HUES6 (cell line): ENCODE measurements around the gene ACOXL.

Source experiments
- H3K27ac ChIP-seq: 2 replicates; pipeline ENCODE4 v1.7.0; 2013; ENCODE audit warnings: low read depth, mild to moderate bottlenecking, low read length, inconsistent platforms
- H3K27me3 ChIP-seq: 2 replicates; pipeline ENCODE4 v1.6.1; 2013; ENCODE audit warnings: low read length; ENCODE audit not compliant: control insufficient read depth, insufficient read depth
- H3K36me3 ChIP-seq: 2 replicates; pipeline ENCODE4 v1.6.1; 2013; ENCODE audit warnings: low read length; ENCODE audit not compliant: control insufficient read depth, insufficient read depth
- H3K4me1 ChIP-seq: 2 replicates; pipeline ENCODE4 v1.6.1; 2013; ENCODE audit warnings: low read length; ENCODE audit not compliant: control insufficient read depth, insufficient read depth
- H3K4me3 ChIP-seq: 2 replicates; pipeline ENCODE4 v1.5.1; 2013; ENCODE audit warnings: low read depth, low read length
- H3K9ac ChIP-seq: one replicate; pipeline ENCODE4 v1.6.1; 2013; ENCODE audit warnings: mild to moderate bottlenecking, low read length
- H3K9me3 ChIP-seq: 2 replicates; pipeline ENCODE4 v1.6.1; 2013; ENCODE audit warnings: low read depth, low read length; ENCODE audit not compliant: control insufficient read depth, insufficient read depth

The ACOXL gene

DNA sequence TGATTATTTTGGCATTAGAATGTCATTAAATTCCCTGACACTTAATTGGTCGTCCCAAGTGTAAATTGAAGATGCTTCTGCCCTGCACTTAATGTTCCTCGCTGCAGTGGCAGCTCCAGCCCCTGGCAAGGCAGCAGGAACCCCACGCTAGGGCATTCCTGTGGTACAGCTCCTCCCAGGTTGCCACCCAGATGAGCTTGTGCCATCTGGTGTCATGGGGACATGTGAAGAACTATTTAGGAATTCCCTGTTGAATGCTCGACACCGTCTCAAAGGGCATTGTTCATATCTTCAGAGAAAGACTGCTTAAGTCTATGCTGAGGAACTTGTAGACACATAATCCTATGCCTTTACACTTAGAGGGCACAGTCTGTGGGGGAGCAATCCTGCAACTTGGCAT lies 427.3 kb downstream of the ACOXL start:
- Histone ChIP-seq H3K4me1 (peaks cover 20% of the 10 kb centered on the region), H3K27ac (no peak overlapping the region)

DNA sequence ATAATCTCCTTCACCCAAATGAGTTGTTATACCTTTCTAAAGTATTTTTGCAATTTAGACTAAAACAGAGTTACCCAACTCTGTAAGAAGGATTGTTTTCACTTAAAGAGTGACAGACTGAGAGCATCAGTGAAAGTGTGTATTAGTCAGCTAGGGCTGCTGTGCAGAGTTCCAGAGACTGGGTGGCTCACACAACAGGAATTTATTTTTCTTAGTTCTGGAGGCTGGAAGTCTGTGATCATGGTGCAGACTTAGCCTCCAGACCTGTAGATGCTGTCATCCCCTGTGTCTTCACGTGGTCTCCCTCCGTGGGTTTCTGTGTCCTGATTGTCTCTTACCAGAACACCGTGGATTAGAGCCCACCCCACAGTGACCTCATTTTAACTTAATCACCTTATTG lies 428.4 kb downstream of the ACOXL start:
- H3K36me3 ChIP-seq: peaks cover 64% of the 10 kb centered on the region
- H3K27ac ChIP-seq: no peak overlapping the region
- peaks cover 20% of the 10 kb centered on the region for H3K4me1 ChIP-seq
- no peak overlapping the region for H3K4me3 ChIP-seq
- no peaks in the 10 kb centered on the region for H3K27me3 ChIP-seq
- H3K9me3 ChIP-seq: no peaks in the 10 kb centered on the region
- no peak overlapping the region for H3K9ac ChIP-seq

More for the DNA sequence above, 427.3 kb downstream of the ACOXL start:
- Histone ChIP-seq H3K4me3 (no peak overlapping the region), H3K27me3 (no peaks in the 10 kb centered on the region), H3K36me3 (peaks cover 67% of the 10 kb centered on the region), H3K9ac (no peak overlapping the region), H3K9me3 (no peaks in the 10 kb centered on the region)

DNA sequence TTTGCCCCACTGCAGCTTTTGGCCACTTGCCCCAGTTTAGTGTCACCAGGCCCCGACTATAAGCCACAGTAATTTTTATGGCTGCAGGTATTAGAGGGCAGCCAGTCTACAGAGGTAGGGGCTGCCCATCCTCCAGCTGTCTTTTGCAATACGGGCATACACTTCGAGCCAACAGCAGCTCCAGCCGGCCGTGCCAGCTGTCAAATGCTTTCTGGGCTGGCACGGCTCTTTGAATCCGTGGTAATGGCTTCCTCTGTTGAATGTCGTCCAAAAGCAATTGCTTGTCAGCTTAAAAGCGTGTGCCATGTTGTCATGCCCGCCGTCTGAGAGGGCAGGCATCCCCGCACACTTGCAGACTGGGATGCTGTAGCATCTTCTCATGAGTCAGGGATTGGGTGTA lies 429.6 kb downstream of the ACOXL start:
- H3K9me3 ChIP-seq: no peaks in the 10 kb centered on the region
- no peaks in the 10 kb centered on the region for H3K27me3 ChIP-seq
- peaks cover 20% of the 10 kb centered on the region for H3K4me1 ChIP-seq
- no peak overlapping the region for H3K27ac ChIP-seq
- peaks cover 58% of the 10 kb centered on the region for H3K36me3 ChIP-seq
- no peak overlapping the region for H3K9ac ChIP-seq
- H3K4me3 ChIP-seq: no peak overlapping the region

DNA sequence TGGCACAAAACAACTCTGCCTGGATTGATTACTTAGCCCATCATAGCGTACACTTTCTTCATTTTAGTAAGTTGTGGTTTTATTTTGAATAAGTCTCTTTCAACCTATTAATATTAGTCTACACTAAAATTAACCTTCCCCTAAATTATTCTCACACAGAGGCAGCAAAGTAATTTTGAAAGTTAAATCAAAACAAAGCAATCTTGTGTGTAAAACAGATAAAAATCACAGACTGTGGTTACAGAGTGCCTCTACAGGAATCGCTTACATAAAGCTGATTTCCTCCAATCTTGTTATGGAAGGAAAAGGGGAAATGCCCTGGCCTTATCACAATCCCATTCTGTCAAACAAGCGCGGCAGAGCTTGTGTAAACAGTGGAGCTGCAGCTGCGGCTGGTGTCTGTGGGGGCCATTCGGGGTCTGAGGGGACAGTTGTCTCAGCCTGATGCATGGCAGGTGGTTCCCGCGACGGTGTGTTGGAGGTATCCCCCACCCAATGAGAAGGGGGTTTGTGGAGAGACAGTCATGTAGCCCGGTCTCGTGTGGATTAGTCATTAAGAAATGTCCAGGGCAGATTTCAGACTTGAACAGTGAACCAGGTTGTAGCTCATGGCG lies 430.5 kb downstream of the ACOXL start:
- Histone ChIP-seq H3K4me3 (no peak overlapping the region), H3K27ac (no peak overlapping the region), H3K9ac (no peak overlapping the region), H3K4me1 (peaks cover 28% of the 10 kb centered on the region), H3K9me3 (no peaks in the 10 kb centered on the region), H3K27me3 (no peaks in the 10 kb centered on the region), H3K36me3 (peaks cover 55% of the 10 kb centered on the region)

DNA sequence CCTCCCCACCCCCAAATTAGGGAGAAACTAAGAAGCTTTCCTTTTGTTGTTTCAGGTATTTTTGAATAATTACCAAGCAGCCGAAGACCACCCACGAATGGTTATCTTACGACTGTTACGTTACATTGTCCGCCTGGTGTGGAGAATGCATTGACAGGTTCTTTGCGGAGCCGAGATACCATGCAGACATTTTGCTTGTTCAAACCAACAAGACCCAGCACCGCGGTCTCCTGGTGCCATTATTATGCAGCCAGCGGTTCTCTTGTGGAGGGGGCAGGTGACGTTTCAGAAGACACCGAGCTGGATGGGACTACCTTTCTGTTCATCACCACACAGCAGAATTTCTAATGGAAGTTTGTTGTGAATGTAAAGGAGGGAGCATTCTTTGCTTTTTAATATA lies 431.7 kb downstream of the ACOXL start:
- no peak overlapping the region for H3K9ac ChIP-seq
- no peak overlapping the region for H3K4me3 ChIP-seq
- peaks cover 34% of the 10 kb centered on the region for H3K4me1 ChIP-seq

DNA sequence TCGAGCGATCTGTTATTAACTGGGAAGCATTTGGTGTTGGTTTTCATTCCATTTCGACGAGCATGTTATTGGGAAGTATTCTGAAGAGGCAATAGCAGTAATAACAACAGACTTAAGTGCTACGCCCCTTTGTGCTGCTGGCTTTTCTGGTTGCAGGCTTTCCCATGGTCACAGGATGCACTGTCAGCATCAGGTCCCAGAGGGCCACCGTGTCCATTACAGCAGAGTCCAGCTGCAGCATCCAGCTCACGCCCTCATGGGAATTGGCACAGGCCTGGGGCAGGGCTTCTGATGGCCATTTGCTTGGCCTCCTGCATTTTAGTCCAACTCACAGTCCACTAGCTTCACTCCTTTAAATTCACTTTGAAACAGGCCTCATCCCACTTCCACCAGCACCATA lies 432.7 kb downstream of the ACOXL start:
- Histone ChIP-seq H3K36me3 (peaks cover 40% of the 10 kb centered on the region), H3K27me3 (no peaks in the 10 kb centered on the region)

More for the DNA sequence above, 431.7 kb downstream of the ACOXL start:
- Histone ChIP-seq H3K27me3 (no peaks in the 10 kb centered on the region), H3K9me3 (no peaks in the 10 kb centered on the region), H3K36me3 (peaks cover 46% of the 10 kb centered on the region), H3K27ac (no peak overlapping the region)

DNA sequence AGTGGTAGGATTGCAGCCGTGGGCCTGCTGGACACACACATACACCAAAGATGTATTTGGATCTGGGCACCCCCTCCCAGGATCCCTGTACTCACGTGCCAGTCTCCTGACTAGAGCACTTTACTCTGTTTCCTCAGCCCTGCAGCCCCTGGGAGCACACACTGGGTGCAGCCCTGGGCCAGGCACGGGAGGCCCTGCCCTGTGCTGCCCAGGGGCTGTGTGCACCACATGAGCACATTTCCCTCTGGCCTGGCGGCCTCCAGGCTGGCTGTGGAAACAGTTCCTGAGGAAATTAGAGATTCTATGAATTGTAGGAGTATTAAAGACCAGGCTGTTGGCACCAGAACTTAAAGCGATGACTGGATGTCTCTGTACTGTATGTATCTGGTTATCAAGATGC lies 433.7 kb downstream of the ACOXL start:
- peaks cover 32% of the 10 kb centered on the region for H3K36me3 ChIP-seq
- H3K4me3 ChIP-seq: no peak overlapping the region
- H3K9me3 ChIP-seq: no peaks in the 10 kb centered on the region
- peaks cover 37% of the 10 kb centered on the region for H3K4me1 ChIP-seq
- H3K9ac ChIP-seq: no peak overlapping the region
- no peaks in the 10 kb centered on the region for H3K27me3 ChIP-seq
- no peak overlapping the region for H3K27ac ChIP-seq

More for the DNA sequence above, 432.7 kb downstream of the ACOXL start:
- Histone ChIP-seq H3K27ac (no peak overlapping the region), H3K4me1 (peaks cover 37% of the 10 kb centered on the region), H3K9me3 (no peaks in the 10 kb centered on the region), H3K4me3 (no peak overlapping the region), H3K9ac (no peak overlapping the region)

DNA sequence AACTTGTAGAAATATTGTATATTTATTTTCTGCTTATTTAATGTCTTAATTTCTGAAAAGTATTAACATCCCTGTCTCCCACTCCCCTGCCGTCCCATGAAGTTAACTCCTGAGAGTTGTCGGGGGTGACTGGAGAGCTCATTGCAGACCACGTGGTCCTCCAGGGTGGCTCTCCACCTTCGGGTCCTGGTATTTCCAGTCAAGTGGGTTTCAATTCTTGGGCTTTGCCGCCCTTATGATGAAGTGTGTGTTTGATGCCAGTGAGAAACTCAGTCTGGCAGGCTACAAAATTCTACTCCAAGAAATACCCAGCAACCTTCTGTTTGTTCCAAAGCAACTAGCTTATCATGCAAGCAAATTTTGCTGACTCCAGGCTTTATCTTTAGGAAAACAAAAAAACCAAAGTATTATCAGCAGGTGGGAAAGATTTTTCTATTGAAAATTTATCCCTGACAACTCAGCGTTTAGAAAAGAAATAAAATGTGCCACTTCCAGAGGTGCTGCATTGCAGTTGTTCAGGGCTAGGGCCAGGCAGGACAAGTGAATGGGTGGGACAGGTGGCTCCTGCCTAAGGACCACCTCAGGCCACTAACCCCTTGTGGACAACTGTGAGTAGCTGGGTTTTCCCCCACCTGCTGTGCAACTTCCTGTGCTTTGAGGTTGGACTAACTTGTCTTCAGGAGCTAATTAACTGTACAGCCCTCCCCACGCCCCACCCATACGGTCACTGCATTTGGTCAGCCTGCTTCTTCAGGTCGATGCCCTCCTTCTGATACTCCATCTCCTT lies 434.9 kb downstream of the ACOXL start:
- Histone ChIP-seq H3K9me3 (no peaks in the 10 kb centered on the region), H3K4me1 (peaks cover 44% of the 10 kb centered on the region), H3K9ac (no peak overlapping the region), H3K4me3 (no peak overlapping the region), H3K36me3 (peaks cover 23% of the 10 kb centered on the region), H3K27ac (no peak overlapping the region), H3K27me3 (no peaks in the 10 kb centered on the region)

DNA sequence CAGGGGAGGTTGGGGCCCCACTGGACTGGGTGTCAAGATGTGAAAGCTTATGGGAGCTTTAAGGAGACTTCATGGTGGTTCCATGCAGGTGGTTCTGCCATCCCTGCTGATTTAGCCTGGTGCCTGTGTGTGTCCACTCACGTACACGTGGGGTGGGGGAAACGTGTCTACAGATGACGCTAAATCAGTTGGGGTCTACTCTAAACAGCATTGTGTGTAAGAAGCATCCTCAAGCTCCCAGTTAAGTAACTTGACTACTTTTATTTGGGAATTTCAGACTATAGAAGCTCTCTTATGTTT lies 435.4 kb downstream of the ACOXL start:
- no peaks in the 10 kb centered on the region for H3K27me3 ChIP-seq
- no peak overlapping the region for H3K4me3 ChIP-seq
- peaks cover 39% of the 10 kb centered on the region for H3K4me1 ChIP-seq
- H3K9me3 ChIP-seq: no peaks in the 10 kb centered on the region
- peaks cover 23% of the 10 kb centered on the region for H3K36me3 ChIP-seq
- H3K9ac ChIP-seq: no peak overlapping the region
- no peak overlapping the region for H3K27ac ChIP-seq
